Activated CD4-positive, alpha-beta memory T cell treated with anti-CD3 and anti-CD28 coated beads, Interleukin-2, amount 10 ng/mL, durations not matched to agents 7 days and 5 days (primary cell): ENCODE results near the gene RBPJ. TPM values are rescaled to one million over a fixed set of nuclear protein-coding genes. Genes with fewer than 3 reads are reported as not detected.

Source experiments
- CTCF ChIA-PET: fragments of 350-600 bp; sonication (Branson Sonifier 250); formaldehyde crosslinking; loops from one replicate; lab custom pipeline; 2021; ENCODE audit warnings: antibody characterized with exemption, inconsistent platforms; lab: Charles Lee
- POLR2A ChIA-PET: fragments of 350-600 bp; sonication (Branson Sonifier 250); formaldehyde crosslinking; loops from one replicate; lab custom pipeline; 2021; ENCODE audit warnings: antibody characterized with exemption; lab: Charles Lee
- DNase-seq: peaks from one replicate; pipeline ENCODE4 v3.0.0-alpha.2; 2020
- H3K27ac Mint-ChIP-seq: one replicate; pipeline ENCODE4 v1.8.0; 2021; ENCODE audit warnings: mild to moderate bottlenecking, mixed read lengths
- H3K27me3 Mint-ChIP-seq: one replicate; pipeline ENCODE4 v1.8.0; 2021; ENCODE audit warnings: mixed read lengths
- H3K36me3 Mint-ChIP-seq: one replicate; pipeline ENCODE4 v1.8.0; 2021; ENCODE audit warnings: low read depth, mixed read lengths
- H3K4me1 Mint-ChIP-seq: one replicate; pipeline ENCODE4 v1.8.0; 2021; ENCODE audit warnings: mixed read lengths
- H3K4me3 Mint-ChIP-seq: one replicate; pipeline ENCODE4 v1.8.0; 2021; ENCODE audit warnings: mild to moderate bottlenecking, mixed read lengths
- H3K9me3 Mint-ChIP-seq: one replicate; pipeline ENCODE4 v1.8.0; 2021; ENCODE audit warnings: mixed read lengths
- total RNA-seq, 2 experiments: library from RNA; stranded (reverse); gene quantifications; one replicate each; pipeline ENCODE4 v1.2.3, GENCODE V29; 2021

RBPJ gene
- total RNA-seq, 2 experiments from 2014 or later: 137 to 144 TPM

DNA sequence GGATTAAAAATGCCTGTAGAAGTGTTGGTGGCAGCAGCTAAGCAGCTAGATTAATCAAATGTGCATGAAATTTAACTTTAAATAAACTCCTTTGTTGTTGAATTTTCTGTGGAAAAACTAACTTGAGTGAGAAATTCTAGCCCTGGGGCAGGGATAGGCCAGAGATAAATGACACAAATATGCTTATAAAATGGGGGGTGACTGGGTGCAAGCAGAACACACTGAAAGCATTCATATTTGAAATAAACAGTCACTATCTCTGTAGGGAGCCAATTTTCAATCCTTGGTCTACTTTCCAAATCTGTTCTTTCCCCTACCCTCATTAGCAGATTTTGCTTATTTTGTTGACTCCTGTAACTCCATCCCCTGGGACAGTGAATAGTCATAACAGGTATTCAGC lies 47.9 kb downstream of the RBPJ start:
- ChIA-PET CTCF (interaction anchor here (1.5 kb wide), 1 partner anchor 38 kb away, joined by 5 read pairs; no protein-coding TSS in a partner anchor), POLR2A (no interaction called here)
- Mint-ChIP-seq H3K4me1 (peaks cover 74% of the 10 kb centered on the region), H3K27ac (no peak overlapping the region), H3K27me3 (no peaks in the 10 kb centered on the region), H3K4me3 (no peak overlapping the region), H3K36me3 (peaks cover 38% of the 10 kb centered on the region), H3K9me3 (no peaks in the 10 kb centered on the region)
- DNase-seq: no peak

DNA sequence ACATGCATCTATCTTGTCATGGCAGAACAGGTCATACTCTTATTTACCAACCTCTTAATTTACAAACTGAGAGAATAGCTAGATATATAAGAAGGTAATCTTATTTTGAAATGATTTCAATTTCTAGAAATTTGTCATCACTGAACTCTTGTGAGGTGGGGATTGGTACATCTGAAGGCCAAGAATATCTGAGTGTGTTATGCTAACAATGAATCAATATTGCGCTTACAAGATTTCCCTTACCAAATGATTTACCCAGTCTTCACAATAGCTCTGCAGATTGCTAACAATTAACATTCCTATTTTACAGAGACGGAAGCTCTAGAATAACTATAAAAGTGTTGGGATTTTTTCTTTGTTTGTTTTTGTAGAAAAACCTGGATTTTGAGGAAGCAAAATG lies 48.3 kb downstream of the RBPJ start:
- no peak overlapping the region for H3K4me3 Mint-ChIP-seq
- peaks cover 73% of the 10 kb centered on the region for H3K4me1 Mint-ChIP-seq
- ChIA-PET POLR2A (interaction anchor here (0.7 kb wide), 1 partner anchor 24 kb away, joined by 4 read pairs; no protein-coding TSS in a partner anchor), CTCF (interaction anchor here (1.1 to 1.5 kb wide), 2 partner anchors 39 to 41 kb away, joined by 3 to 5 read pairs; no protein-coding TSS in a partner anchor)
- H3K27ac Mint-ChIP-seq: no peak overlapping the region
- DNase-seq: no peak
- peaks cover 37% of the 10 kb centered on the region for H3K36me3 Mint-ChIP-seq
- no peaks in the 10 kb centered on the region for H3K27me3 Mint-ChIP-seq
- H3K9me3 Mint-ChIP-seq: no peaks in the 10 kb centered on the region

DNA sequence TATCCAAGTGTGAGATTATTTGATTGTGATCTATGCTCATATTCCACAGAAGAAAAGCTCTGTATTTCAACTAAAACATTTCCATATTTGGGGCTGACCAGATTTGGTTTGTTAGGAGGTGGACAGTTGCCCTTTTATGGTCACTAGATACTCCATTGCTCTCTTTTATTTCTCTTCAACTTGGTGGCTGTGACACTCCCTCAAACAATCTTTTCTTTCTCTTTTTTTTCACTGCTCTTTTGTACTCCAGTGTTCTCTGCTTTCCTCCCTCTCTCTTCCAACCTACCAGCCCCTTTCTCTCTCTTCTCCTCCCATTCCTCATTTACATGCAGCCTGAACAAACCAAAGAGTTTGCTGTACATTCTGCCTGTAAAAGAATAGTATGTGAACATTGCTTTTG lies 48.8 kb downstream of the RBPJ start:
- Mint-ChIP-seq H3K4me3 (no peak overlapping the region), H3K4me1 (peaks cover 73% of the 10 kb centered on the region), H3K9me3 (no peaks in the 10 kb centered on the region), H3K36me3 (peaks cover 35% of the 10 kb centered on the region), H3K27ac (no peak overlapping the region), H3K27me3 (no peaks in the 10 kb centered on the region)
- no peak for DNase-seq
- ChIA-PET POLR2A (interaction anchor here (0.7 to 1.3 kb wide), 2 partner anchors 24 to 33 kb away, joined by 3 to 4 read pairs; no protein-coding TSS in a partner anchor), CTCF (interaction anchor here (1.1 to 1.5 kb wide), 2 partner anchors 39 to 41 kb away, joined by 3 to 5 read pairs; no protein-coding TSS in a partner anchor)

DNA sequence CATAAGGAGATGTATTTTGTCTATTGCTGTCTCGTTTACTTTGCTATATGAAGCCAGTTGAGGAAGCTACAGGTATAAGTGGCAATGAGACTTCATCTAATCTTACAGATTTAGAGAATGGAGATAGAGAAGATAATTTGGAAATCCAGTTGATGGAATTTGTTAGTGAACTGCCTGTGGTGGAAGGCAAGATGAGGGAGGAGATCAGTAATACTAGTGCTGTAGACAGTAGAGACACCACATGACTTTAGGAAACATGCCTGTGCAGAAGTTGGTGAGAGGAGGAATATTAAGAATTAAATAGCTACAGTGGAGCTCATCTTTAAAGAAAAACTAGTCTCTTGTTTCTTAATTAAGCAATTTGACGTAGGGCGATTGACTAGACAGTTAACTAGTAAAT lies 51.3 kb downstream of the RBPJ start:
- Mint-ChIP-seq H3K9me3 (no peaks in the 10 kb centered on the region), H3K4me1 (peaks cover 68% of the 10 kb centered on the region), H3K27ac (peak overlapping the region; percentile 17), H3K4me3 (no peak overlapping the region), H3K36me3 (peaks cover 39% of the 10 kb centered on the region), H3K27me3 (no peaks in the 10 kb centered on the region)
- CTCF ChIA-PET: interaction anchor here (0.8 to 2.6 kb wide), 5 partner anchors 11 to 311 kb away, joined by 3 to 9 read pairs (median 3); no protein-coding TSS in a partner anchor
- POLR2A ChIA-PET: interaction anchor here (0.6 to 2.8 kb wide), 8 partner anchors 10 to 290 kb away, joined by 3 to 17 read pairs (median 4); no protein-coding TSS in a partner anchor
- no peak for DNase-seq

DNA sequence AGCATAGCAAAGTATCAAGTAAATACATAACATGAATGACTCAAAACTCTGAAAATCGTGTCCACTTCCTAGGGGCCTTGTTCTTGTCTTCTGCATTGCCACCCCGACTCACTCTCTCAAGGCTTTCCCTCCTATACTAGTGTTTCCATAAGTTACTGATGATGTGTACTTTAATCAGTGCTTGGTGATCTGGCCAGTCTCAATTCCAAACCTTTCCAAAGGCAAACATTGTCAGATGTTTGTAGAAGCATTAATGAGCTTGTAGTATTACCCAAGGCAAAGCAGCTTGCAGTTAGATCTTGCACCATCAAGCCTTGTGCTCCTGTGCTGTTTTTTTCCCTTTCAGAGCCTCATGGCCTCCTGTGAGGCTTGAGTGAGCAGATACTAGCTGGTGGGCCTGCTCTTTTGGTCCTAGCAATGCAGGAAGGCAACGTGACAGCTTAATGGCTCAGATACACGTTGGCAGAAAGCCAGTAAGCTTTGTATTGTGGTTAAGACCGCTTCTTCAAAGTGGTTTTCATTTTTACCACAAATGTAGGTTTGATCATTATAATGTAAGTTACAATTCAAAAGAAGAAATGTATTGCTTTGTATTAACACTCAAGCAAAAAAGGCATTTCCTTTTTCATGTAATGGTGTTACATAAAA lies 51.8 kb downstream of the RBPJ start:
- ChIA-PET POLR2A (interaction anchor here (0.6 to 2.8 kb wide), 9 partner anchors 10 to 290 kb away, joined by 3 to 17 read pairs (median 4); no protein-coding TSS in a partner anchor), CTCF (interaction anchor here (0.8 to 2.6 kb wide), 6 partner anchors 11 to 312 kb away, joined by 3 to 9 read pairs (median 4); no protein-coding TSS in a partner anchor)
- Mint-ChIP-seq H3K27ac (peak overlapping the region; percentile 69), H3K27me3 (no peaks in the 10 kb centered on the region), H3K4me1 (peaks cover 68% of the 10 kb centered on the region), H3K36me3 (peaks cover 40% of the 10 kb centered on the region), H3K9me3 (no peaks in the 10 kb centered on the region), H3K4me3 (no peak overlapping the region)
- DNase-seq: peak; percentile 58

DNA sequence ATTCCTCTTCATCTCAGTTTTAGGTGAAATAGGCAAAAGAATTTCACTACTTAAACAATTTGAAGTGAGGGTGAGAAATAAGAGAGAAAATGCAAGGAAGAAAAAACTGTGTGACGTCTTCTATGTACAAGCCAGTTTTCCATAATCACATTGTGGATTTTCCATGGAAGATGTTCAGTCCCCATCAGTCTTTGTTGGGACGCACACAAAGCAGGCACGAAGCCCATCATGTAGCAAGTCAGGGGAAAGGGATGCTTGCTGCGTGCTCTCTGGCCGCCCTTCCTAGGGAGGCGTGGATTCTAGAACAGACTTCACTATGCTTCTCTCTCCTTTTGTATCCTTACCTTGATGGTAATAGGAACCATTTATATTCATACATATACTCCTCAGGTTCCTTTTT lies 54.7 kb downstream of the RBPJ start:
- H3K4me3 Mint-ChIP-seq: no peak overlapping the region
- no peaks in the 10 kb centered on the region for H3K9me3 Mint-ChIP-seq
- H3K4me1 Mint-ChIP-seq: peaks cover 63% of the 10 kb centered on the region
- H3K36me3 Mint-ChIP-seq: peaks cover 24% of the 10 kb centered on the region
- POLR2A ChIA-PET: no interaction called here
- CTCF ChIA-PET: interaction anchor here (0.9 kb wide), 1 partner anchor 37 kb away, joined by 3 read pairs; no protein-coding TSS in a partner anchor
- H3K27me3 Mint-ChIP-seq: no peaks in the 10 kb centered on the region
- no peak for DNase-seq
- no peak overlapping the region for H3K27ac Mint-ChIP-seq

DNA sequence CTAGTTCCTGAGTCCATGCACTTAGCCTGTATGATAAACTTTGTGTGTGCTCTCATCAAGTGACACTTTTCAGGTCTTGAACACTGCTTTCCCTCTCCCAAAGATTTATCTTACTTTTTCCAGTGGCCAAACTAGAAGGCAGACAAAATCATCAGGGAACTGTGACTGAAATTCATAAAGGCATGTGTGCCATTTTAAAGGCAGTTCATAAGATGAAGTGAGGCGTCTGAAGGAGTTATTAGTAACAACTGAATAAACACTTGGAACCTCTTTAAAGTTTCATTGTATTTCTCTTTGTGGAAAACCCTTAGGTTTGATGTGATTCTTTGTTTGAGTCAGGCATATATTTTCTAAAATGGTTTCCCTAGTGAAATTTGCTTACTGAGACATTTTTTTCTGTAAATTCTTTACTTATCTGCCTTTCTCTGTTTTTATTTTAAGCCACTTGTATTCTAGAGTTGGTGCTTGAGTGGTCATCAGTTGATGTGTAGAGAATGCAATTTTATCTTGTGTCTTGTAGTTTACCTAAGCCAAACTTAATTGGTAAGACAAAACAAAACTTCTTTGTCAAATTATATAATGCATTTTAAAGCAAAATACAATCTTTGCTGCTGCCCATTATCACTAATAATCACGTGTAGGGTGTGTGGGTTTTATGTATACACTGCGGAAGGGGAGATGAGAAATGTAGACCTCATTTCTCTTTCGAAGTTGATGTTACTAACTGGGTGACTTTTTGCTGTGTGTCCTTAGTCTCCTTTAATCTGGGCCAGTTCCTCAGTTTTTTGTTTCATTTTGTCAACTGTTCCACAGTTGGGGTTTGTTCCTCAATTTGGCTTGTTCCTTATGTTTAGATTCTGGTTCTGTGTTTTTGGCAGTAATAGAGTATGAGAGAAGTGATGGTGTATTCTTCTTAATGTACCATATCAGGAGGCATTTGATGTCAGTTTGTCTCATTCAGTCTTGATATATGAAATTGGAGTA lies 56.8 kb downstream of the RBPJ start:
- ChIA-PET CTCF (no interaction called here), POLR2A (interaction anchor here (0.7 kb wide), 1 partner anchor 22 kb away, joined by 3 read pairs; no protein-coding TSS in a partner anchor)
- H3K27ac Mint-ChIP-seq: no peak overlapping the region
- no peaks in the 10 kb centered on the region for H3K9me3 Mint-ChIP-seq
- H3K4me1 Mint-ChIP-seq: peaks cover 55% of the 10 kb centered on the region
- H3K4me3 Mint-ChIP-seq: no peak overlapping the region
- peaks cover 23% of the 10 kb centered on the region for H3K36me3 Mint-ChIP-seq
- H3K27me3 Mint-ChIP-seq: no peaks in the 10 kb centered on the region
- no peak for DNase-seq

DNA sequence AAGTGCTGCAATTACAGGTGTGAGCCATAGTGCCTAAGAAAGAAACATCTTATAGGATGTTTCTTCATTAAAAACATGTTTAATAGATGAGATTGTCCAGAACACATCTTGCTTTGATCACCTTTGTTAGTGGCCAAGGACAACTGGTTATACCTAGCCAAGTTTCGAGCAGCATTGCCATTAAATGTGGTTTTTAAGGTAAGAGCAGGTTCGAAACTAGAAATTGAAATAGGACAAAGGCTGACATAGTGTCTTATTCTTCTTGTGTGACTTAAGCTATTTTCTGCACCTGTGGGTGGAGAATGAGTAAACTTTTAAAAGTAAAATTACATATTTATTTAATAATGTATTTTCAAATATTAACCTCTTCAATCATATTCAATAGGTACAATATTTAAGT lies 59.0 kb downstream of the RBPJ start:
- ChIA-PET POLR2A (no interaction called here), CTCF (interaction anchor here (1.0 to 1.6 kb wide), 4 partner anchors 31 to 55 kb away, joined by 3 to 5 read pairs (median 4); no protein-coding TSS in a partner anchor)
- H3K27me3 Mint-ChIP-seq: no peaks in the 10 kb centered on the region
- no peaks in the 10 kb centered on the region for H3K9me3 Mint-ChIP-seq
- H3K27ac Mint-ChIP-seq: no peak overlapping the region
- peaks cover 23% of the 10 kb centered on the region for H3K36me3 Mint-ChIP-seq
- no peak for DNase-seq
- H3K4me1 Mint-ChIP-seq: peaks cover 52% of the 10 kb centered on the region
- H3K4me3 Mint-ChIP-seq: no peak overlapping the region

DNA sequence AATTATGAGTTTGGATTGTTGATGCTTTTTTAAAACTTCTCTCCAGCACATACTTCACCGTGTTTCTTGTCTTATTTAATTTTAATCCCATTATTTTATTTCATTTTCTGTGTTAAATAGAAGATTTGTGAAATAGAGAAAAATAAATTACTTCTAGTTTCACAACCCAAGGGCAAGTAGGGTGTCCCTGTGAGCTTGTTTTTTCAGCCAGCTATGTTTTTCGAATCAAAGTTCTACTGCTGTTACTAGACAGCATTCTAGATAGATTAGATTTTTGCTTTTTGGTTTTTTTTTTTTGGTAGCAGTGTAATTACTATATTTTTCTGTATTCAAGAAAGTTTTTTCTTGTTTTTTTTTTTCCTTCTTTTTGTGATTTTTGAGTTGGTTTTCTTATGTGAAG lies 59.9 kb downstream of the RBPJ start:
- Mint-ChIP-seq H3K9me3 (no peaks in the 10 kb centered on the region), H3K27ac (no peak overlapping the region), H3K4me3 (no peak overlapping the region), H3K36me3 (peaks cover 22% of the 10 kb centered on the region), H3K27me3 (no peaks in the 10 kb centered on the region), H3K4me1 (peaks cover 57% of the 10 kb centered on the region)
- CTCF ChIA-PET: interaction anchor here (1.6 kb wide), 2 partner anchors 53 to 56 kb away, joined by 4 to 5 read pairs; no protein-coding TSS in a partner anchor
- POLR2A ChIA-PET: no interaction called here
- DNase-seq: no peak

DNA sequence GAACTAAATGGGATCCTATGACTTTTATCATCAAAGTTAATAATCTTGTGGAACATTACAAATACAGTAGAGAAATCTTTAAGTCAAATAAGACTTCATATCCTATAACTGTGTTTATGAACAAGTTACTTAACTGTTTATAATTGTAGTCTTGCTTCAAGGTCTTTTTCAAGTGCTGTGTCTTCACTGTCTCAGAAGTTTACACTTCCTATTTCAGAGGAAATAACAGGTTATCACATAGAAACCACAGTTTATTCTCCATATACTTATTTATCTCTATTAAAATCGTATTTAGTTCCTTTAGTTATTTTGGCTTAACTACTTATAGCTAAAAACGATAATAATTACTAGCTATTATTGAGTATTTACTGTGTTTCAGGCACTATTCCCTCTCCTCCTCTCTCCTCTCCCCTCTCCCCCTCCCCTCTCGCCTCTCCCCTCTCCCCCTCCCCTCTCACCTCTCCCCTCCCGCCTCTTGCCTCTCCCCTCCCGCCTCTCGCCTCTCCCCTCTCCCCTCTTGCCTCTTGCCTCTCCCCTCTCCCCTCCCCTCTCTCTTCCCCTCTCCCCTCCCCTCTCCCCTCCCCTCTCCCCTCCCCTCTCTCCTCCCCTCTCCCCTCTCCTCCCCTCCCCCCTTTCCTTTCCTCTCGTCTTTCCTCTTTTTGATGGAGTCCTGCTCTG lies 63.7 kb downstream of the RBPJ start:
- Mint-ChIP-seq H3K4me1 (peaks cover 46% of the 10 kb centered on the region), H3K27ac (no peak overlapping the region), H3K36me3 (peaks cover 36% of the 10 kb centered on the region), H3K9me3 (peaks cover 2% of the 10 kb centered on the region), H3K4me3 (no peak overlapping the region), H3K27me3 (no peaks in the 10 kb centered on the region)
- no peak for DNase-seq
- ChIA-PET POLR2A (interaction anchor here (1.4 to 1.7 kb wide), 2 partner anchors 12 to 24 kb away, joined by 3 to 8 read pairs; no protein-coding TSS in a partner anchor), CTCF (no interaction called here)

DNA sequence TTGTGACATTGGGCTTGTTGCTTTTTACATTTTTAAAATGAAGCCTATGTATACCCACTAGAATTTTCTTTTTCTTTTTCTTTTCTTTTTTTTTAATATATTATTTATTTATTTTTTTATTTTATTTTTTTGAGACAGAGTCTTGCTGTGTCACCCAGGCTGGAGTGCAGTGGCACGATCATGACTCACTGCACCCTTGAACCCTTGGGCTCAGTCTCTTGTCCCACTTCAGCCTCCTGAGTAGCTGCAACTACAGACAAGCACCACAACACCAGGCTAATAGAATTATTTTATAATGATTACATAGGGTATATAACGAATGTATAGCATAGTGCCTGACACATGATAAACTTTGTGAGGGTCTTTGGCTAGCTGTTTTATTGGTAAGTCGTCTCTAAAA lies 64.9 kb downstream of the RBPJ start:
- peak overlapping the region; percentile 12 for H3K4me3 Mint-ChIP-seq
- peaks cover 2% of the 10 kb centered on the region for H3K9me3 Mint-ChIP-seq
- ChIA-PET CTCF (no interaction called here), POLR2A (interaction anchor here (1.0 kb wide), 1 partner anchor 21 kb away, joined by 3 read pairs; no protein-coding TSS in a partner anchor)
- DNase-seq: no peak
- H3K36me3 Mint-ChIP-seq: peaks cover 43% of the 10 kb centered on the region
- H3K27me3 Mint-ChIP-seq: no peaks in the 10 kb centered on the region
- peaks cover 42% of the 10 kb centered on the region for H3K4me1 Mint-ChIP-seq
- peak overlapping the region; percentile 70 for H3K27ac Mint-ChIP-seq

DNA sequence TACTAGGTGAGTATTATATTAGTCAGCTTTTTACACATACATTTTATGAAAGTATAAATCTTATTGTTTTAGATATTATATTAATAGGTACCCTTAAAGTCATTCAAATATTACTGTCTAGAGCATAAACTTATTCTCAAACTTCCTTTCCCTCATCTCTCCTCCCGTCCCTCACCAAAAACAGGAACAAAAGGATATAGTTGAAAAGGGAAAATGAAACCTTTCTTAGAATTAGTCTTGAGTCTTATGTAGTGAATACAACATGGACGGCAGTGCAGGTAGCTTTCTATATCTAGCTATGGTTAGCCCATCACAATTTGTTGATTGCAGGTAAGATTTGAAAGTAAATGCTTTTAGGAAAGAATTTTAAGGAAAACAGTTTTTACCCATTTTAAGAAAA lies 65.6 kb downstream of the RBPJ start:
- H3K9me3 Mint-ChIP-seq: peaks cover 2% of the 10 kb centered on the region
- POLR2A ChIA-PET: interaction anchor here (1.0 kb wide), 1 partner anchor 20 kb away, joined by 3 read pairs; no protein-coding TSS in a partner anchor
- DNase-seq: no peak
- no peak overlapping the region for H3K4me3 Mint-ChIP-seq
- H3K36me3 Mint-ChIP-seq: peaks cover 47% of the 10 kb centered on the region
- CTCF ChIA-PET: interaction anchor here (1.0 to 1.6 kb wide), 2 partner anchors 21 to 61 kb away, joined by 3 to 4 read pairs; no protein-coding TSS in a partner anchor
- H3K4me1 Mint-ChIP-seq: peaks cover 38% of the 10 kb centered on the region
- no peaks in the 10 kb centered on the region for H3K27me3 Mint-ChIP-seq
- H3K27ac Mint-ChIP-seq: no peak overlapping the region
